H1 (cell line): Measurements from ENCODE around the gene SYN1. TPM values are rescaled to one million over a fixed set of nuclear protein-coding genes. Genes with fewer than 3 reads are reported as not detected.

ENCODE experiments used
- CTCF ChIA-PET: fragments of 300-600 bp; sonication (Branson Sonifier 250); formaldehyde crosslinking; loops from one replicate; lab custom pipeline; 2021; ENCODE audit not compliant: partially characterized antibody; lab: Charles Lee
- POLR2A ChIA-PET: fragments of 300-600 bp; sonication (Branson Sonifier 250); formaldehyde crosslinking; loops from one replicate; lab custom pipeline; 2021; ENCODE audit warnings: inconsistent platforms; ENCODE audit not compliant: partially characterized antibody; lab: Charles Lee
- DNase-seq, 2 experiments: peaks; one replicate each; pipeline versions ENCODE4 v3.0.0 to v3.0.0-alpha.2; 2010 to 2022; ENCODE audit warnings: low spot score in 2 of 2, low read depth in 1 of 2, mixed read lengths in 1 of 2
- FAIRE-seq: peaks from 2 replicates; lab custom pipeline; 2011; peaks lifted over from hg19 to GRCh38; lab: Jason Lieb, UNC
- H2AFZ ChIP-seq: 2 replicates; pipeline ENCODE4 v1.8.1; 2012; ENCODE audit warnings: low read length, inconsistent platforms
- H2AK5ac ChIP-seq: 2 replicates; pipeline ENCODE4 v1.6.1; 2013; ENCODE audit warnings: low read depth, low read length
- H2BK120ac ChIP-seq: replicated peaks from 2 replicates; pipeline ENCODE3; 2013; ENCODE audit warnings: low read depth, low read length, inconsistent platforms
- H2BK12ac ChIP-seq: 2 replicates; pipeline ENCODE4 v1.6.1; 2013; ENCODE audit warnings: low read depth, low read length
- H2BK15ac ChIP-seq: 2 replicates; pipeline ENCODE4 v1.6.1; 2013; ENCODE audit warnings: low read length
- H2BK20ac ChIP-seq: 2 replicates; pipeline ENCODE4 v1.6.1; 2013; ENCODE audit warnings: low read length
- H2BK5ac ChIP-seq: 2 replicates; pipeline ENCODE4 v1.6.1; 2013; ENCODE audit warnings: low read depth, low read length
- H3K14ac ChIP-seq: 2 replicates; pipeline ENCODE4 v1.6.1; 2013; ENCODE audit warnings: inconsistent platforms; ENCODE audit not compliant: insufficient read length
- H3K18ac ChIP-seq: 2 replicates; pipeline ENCODE4 v1.6.1; 2013; ENCODE audit warnings: low read length; ENCODE audit errors: extremely low read depth
- H3K23ac ChIP-seq: 2 replicates; pipeline ENCODE4 v1.6.1; 2013; ENCODE audit warnings: inconsistent platforms; ENCODE audit not compliant: insufficient read length
- H3K23me2 ChIP-seq: 2 replicates; pipeline ENCODE4 v1.6.1; 2013; ENCODE audit warnings: low read depth, low read length
- H3K27ac ChIP-seq: 2 replicates; pipeline ENCODE4 v1.6.1; 2011; ENCODE audit warnings: low read depth, low read length, inconsistent platforms
- H3K27me3 ChIP-seq, 4 experiments: replicated peaks in 1 of 4; 1 replicate in 1 of 4; 2 replicates in 3 of 4; pipeline versions ENCODE4 v1.6.1 to v1.8.1; 2011 to 2013; ENCODE audit warnings: low read length in 3 of 4, mild to moderate bottlenecking in 3 of 4, inconsistent platforms in 2 of 4, mixed read lengths in 2 of 4, moderate library complexity in 1 of 4; ENCODE audit not compliant: control insufficient read depth in 3 of 4, insufficient read depth in 3 of 4; ENCODE audit errors: extremely low read depth in 1 of 4
- H3K36me3 ChIP-seq, 4 experiments: 2 replicates each; pipeline versions ENCODE4 v1.6.1 to v1.8.1; 2011 to 2013; ENCODE audit warnings: mild to moderate bottlenecking in 4 of 4, low read length in 3 of 4, moderate library complexity in 2 of 4, control low read depth in 1 of 4, inconsistent platforms in 1 of 4; ENCODE audit not compliant: insufficient read depth in 4 of 4, control insufficient read depth in 2 of 4
- H3K4ac ChIP-seq: replicated peaks from 2 replicates; pipeline ENCODE3; 2013; ENCODE audit warnings: low read length, low read depth, mixed read lengths, inconsistent platforms; ENCODE audit not compliant: insufficient read length
- H3K4me1 ChIP-seq, 4 experiments: replicated peaks in 1 of 4; 1 replicate in 1 of 4; 2 replicates in 3 of 4; pipeline versions ENCODE4 v1.6.1 to v1.8.1; 2011 to 2013; ENCODE audit warnings: low read length in 3 of 4, inconsistent platforms in 2 of 4, mixed read lengths in 1 of 4; ENCODE audit not compliant: insufficient read depth in 4 of 4, control insufficient read depth in 3 of 4
- H3K4me2 ChIP-seq, 2 experiments: 2 replicates each; pipeline versions ENCODE4 v1.6.1 to v1.8.1; 2011 to 2013; ENCODE audit warnings: low read depth in 2 of 2, low read length in 2 of 2, control low read depth in 1 of 2, inconsistent platforms in 1 of 2, mild to moderate bottlenecking in 1 of 2; ENCODE audit not compliant: insufficient read depth in 1 of 2
- H3K4me3 ChIP-seq, 4 experiments: fragments of 200-600, 300-600 bp in 1 of 4; sonication (generic), shearing (Covaris generic), sonication (Bioruptor Twin) in 1 of 4; 2 replicates each; pipeline versions ENCODE4 v1.5.1 to v1.8.1; 2011 to 2016; ENCODE audit warnings: low read length in 4 of 4, low read depth in 3 of 4, control low read depth in 2 of 4, inconsistent platforms in 2 of 4, mild to moderate bottlenecking in 2 of 4, mixed read lengths in 1 of 4, moderate library complexity in 1 of 4; ENCODE audit not compliant: insufficient read depth in 2 of 4; ENCODE audit errors: extremely low read depth in 1 of 4
- H3K56ac ChIP-seq: replicated peaks from 2 replicates; pipeline ENCODE3; 2013; ENCODE audit warnings: low read depth, mild to moderate bottlenecking, mixed read lengths, low read length, inconsistent platforms; ENCODE audit not compliant: insufficient read length
- H3K79me1 ChIP-seq: 2 replicates; pipeline ENCODE4 v1.6.1; 2013; ENCODE audit warnings: low read depth, low read length, control low read depth
- H3K79me2 ChIP-seq, 2 experiments: 2 replicates each; pipeline versions ENCODE4 v1.6.1 to v1.8.1; 2012 to 2013; ENCODE audit warnings: low read length in 2 of 2, mild to moderate bottlenecking in 2 of 2, inconsistent platforms in 1 of 2; ENCODE audit not compliant: insufficient read depth in 2 of 2, control insufficient read depth in 1 of 2
- H3K9ac ChIP-seq, 4 experiments: replicated peaks in 1 of 4; 1 replicate in 1 of 4; 2 replicates in 3 of 4; pipeline versions ENCODE4 v1.6.1 to v1.8.1; 2011 to 2013; ENCODE audit warnings: low read depth in 3 of 4, low read length in 3 of 4, control low read depth in 2 of 4, mild to moderate bottlenecking in 2 of 4, moderate library complexity in 2 of 4, inconsistent platforms in 1 of 4; ENCODE audit errors: extremely low read depth in 1 of 4
- H3K9me3 ChIP-seq, 2 experiments: 2 replicates each; pipeline versions ENCODE4 v1.6.1 to v1.8.1; 2012 to 2013; ENCODE audit warnings: mild to moderate bottlenecking in 2 of 2, moderate library complexity in 2 of 2, control low read depth in 1 of 2, inconsistent platforms in 1 of 2, low read depth in 1 of 2, low read length in 1 of 2, mixed read lengths in 1 of 2; ENCODE audit not compliant: insufficient read depth in 2 of 2
- H4K20me1 ChIP-seq, 2 experiments: replicated peaks in 1 of 2; 2 replicates each; pipeline versions ENCODE3 to v1.8.1; 2011 to 2013; ENCODE audit warnings: inconsistent platforms in 2 of 2, low read length in 2 of 2, mild to moderate bottlenecking in 1 of 2; ENCODE audit not compliant: insufficient read depth in 2 of 2, control insufficient read depth in 1 of 2
- H4K5ac ChIP-seq: 2 replicates; pipeline ENCODE4 v1.6.1; 2013; ENCODE audit warnings: low read length, low read depth, mixed read lengths, inconsistent platforms; ENCODE audit not compliant: insufficient read length
- H4K8ac ChIP-seq: 2 replicates; pipeline ENCODE4 v1.8.0; 2013; ENCODE audit warnings: mild to moderate bottlenecking, moderate library complexity, low read length, inconsistent platforms; ENCODE audit not compliant: insufficient read depth; ENCODE audit errors: extremely low read depth
- H4K91ac ChIP-seq: replicated peaks from 2 replicates; pipeline ENCODE3; 2013; ENCODE audit warnings: low read length, mixed read lengths, inconsistent platforms; ENCODE audit not compliant: insufficient read length
- CHD2 ChIP-seq: IDR thresholded peaks from 2 replicates; pipeline ENCODE4 v1.6.1; 2012; ENCODE audit warnings: low read length, improper control_type of control experiment
- KDM5A ChIP-seq: fragments of 200-600 bp; IDR thresholded peaks from 2 replicates; pipeline ENCODE4 v1.7.1; 2012; ENCODE audit warnings: mild to moderate bottlenecking, low read length, inconsistent platforms, mixed read lengths
- MAFK ChIP-seq: IDR thresholded peaks from 2 replicates; pipeline ENCODE4 v1.6.1; 2012; ENCODE audit warnings: low read depth, mild to moderate bottlenecking, improper control_type of control experiment, low read length
- POLR2AphosphoS5 ChIP-seq: IDR thresholded peaks from 2 replicates; pipeline ENCODE4 v1.6.1; 2011; ENCODE audit warnings: low read depth, low read length
- RAD21 ChIP-seq, 2 experiments: IDR thresholded peaks in 1 of 2; conservative IDR thresholded peaks in 1 of 2; 2 replicates each; pipeline ENCODE4 v1.6.1; 2011; ENCODE audit warnings: low read depth in 2 of 2, low read length in 2 of 2, improper control_type of control experiment in 1 of 2, inconsistent platforms in 1 of 2, mild to moderate bottlenecking in 1 of 2, moderate library complexity in 1 of 2
- RFX5 ChIP-seq: IDR thresholded peaks from 2 replicates; pipeline ENCODE4 v1.6.1; 2011; ENCODE audit warnings: low read depth, low read length, improper control_type of control experiment, borderline replicate concordance
- SAP30 ChIP-seq: fragments of 300-600 bp; sonication (generic); IDR thresholded peaks from 2 replicates; pipeline ENCODE4 v1.7.1; 2012; ENCODE audit warnings: low read length, moderate library complexity, mild to moderate bottlenecking, inconsistent platforms; ENCODE audit not compliant: insufficient read depth, insufficient replicate concordance
- WGBS, 2 experiments: shearing (Covaris generic) in 1 of 2; methylation state at CpG; one replicate each; pipeline versions ENCODE4 v1.1.6 to v1.1.7; 2013 to 2015; ENCODE audit warnings: low lambda C conversion rate in 2 of 2, mixed read lengths in 2 of 2, inconsistent platforms in 1 of 2, low coverage in 1 of 2, missing lambda C conversion rate in 1 of 2; ENCODE audit not compliant: insufficient replicate concordance in 2 of 2, insufficient coverage in 1 of 2, insufficient read length in 1 of 2; ENCODE audit errors: extremely low coverage in 1 of 2, missing lambda C conversion rate in 1 of 2; 5-methylcytosine and 5-hydroxymethylcytosine counted together
- polyA plus RNA-seq, 7 experiments: library from polyadenylated mRNA; depleted of rRNA in 3 of 7; stranded (reverse) in 5 of 7; unstranded in 2 of 7; fragments of >200 nt in 5 of 7; fragments of 200-250 nt in 2 of 7; gene quantifications; 1 replicate in 5 of 7; 2 replicates in 1 of 7; 4 replicates in 1 of 7; pipeline versions ENCODE4 v1.2.1 to v1.2.3, GENCODE V29; 2011 to 2013; ENCODE audit warnings: missing spikeins in 2 of 7, mixed read lengths in 2 of 7
- total RNA-seq: library from RNA; stranded (reverse); fragmentation: NEBNext Ultra II Directional; extraction: Animal tissue kit (Norgen Biotek cat#: 25700); gene quantifications from 2 replicates; pipeline ENCODE4 v1.2.1, GENCODE V29; 2021
- TF ChIP-seq, protein P1 (sequence below): IDR thresholded peaks from 2 replicates; pipeline ENCODE4 v1.6.1; 2011; ENCODE audit warnings: low read length, improper control_type of control experiment
- TF ChIP-seq, protein P2 (sequence below): IDR thresholded peaks from 2 replicates; pipeline ENCODE4 v1.6.1; 2012; ENCODE audit warnings: inconsistent platforms

SYN1 gene
- total and polyA plus RNA-seq, 2 of the 8 experiments (the other 6 are each of a cell fraction or from before 2014, with no cell fraction given) = 2.1 to 14.1 TPM

DNA sequence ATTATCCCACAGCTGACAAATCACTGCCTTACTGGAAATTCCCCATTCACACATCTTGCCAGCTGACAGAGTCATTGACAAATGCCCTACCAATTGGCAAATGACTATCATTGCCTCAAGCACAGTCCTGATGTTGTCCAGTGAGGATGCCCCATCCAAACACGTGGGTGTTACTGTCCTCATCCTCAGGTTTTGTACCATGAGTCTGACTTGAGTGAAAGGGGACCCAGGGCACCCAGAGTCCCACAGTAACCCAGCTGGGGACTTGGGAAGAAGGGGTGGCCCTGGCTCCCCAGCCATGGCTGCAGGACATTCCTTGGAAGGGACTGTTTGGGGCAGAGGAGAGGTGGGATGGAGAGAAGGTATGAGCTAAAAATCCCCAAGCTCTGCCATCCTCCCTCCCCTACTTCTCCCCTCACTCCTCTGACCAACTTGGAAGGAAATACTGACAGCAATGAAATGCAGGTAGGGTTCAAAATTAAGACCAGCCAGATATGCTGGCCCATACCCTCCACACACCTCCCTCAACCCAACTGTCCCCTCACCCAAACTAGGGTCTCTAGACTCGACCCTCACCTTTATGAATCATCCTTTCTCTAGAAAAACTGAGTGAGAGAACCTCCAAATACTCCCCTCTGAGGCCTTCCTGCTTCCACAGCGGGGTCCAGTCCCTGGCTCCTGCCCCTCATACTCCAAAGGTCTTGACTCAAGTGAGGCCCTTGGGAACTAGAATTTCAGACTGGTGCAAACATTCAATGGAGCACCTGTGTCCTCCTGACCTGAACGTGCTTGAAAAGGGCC, 32.4 kb downstream of the SYN1 start:
- H3K23ac ChIP-seq = no peak overlapping the region
- H3K36me3 ChIP-seq = no peaks in the 10 kb centered on the region; a peak in 1 of 8 replicates
- H2AFZ ChIP-seq = no peak overlapping the region
- H3K14ac ChIP-seq = no peak overlapping the region
- H3K79me1 ChIP-seq = no peaks in the 10 kb centered on the region
- H3K4me3 ChIP-seq = no peak overlapping the region
- no peaks in the 10 kb centered on the region for H4K20me1 ChIP-seq
- H2BK120ac ChIP-seq = no peak overlapping the region
- no peak overlapping the region for H2BK15ac ChIP-seq
- ChIA-PET CTCF (interaction anchor here (0.7 kb wide), 1 partner anchor 19 kb away, joined by 3 read pairs; no protein-coding TSS in a partner anchor), POLR2A (no interaction called here)
- FAIRE-seq = no peak
- H4K8ac ChIP-seq = no peak overlapping the region
- H3K4ac ChIP-seq = no peak overlapping the region
- H2BK12ac ChIP-seq = no peak overlapping the region
- no peak for DNase-seq
- H3K18ac ChIP-seq = no peak overlapping the region
- no peak overlapping the region for H3K27ac ChIP-seq
- H2BK20ac ChIP-seq = no peak overlapping the region
- H2AK5ac ChIP-seq = no peak overlapping the region
- no peak overlapping the region for H4K5ac ChIP-seq
- WGBS, 2 experiments = 59% methylated on average over 3 of the region's 4 CpGs; no CpG with 5 or more reads in 1 of the 2 experiments
- H3K23me2 ChIP-seq = no peaks in the 10 kb centered on the region; the same call in 1 of the 2 replicates
- no peak overlapping the region for H3K56ac ChIP-seq
- H4K91ac ChIP-seq = no peak overlapping the region
- H3K4me2 ChIP-seq = no peak overlapping the region
- no peaks in the 10 kb centered on the region for H3K79me2 ChIP-seq
- H3K4me1 ChIP-seq = peaks cover 0 to 2% (median 0%) of the 10 kb centered on the region in 4 experiments; a peak in 2 of 7 replicates
- H2BK5ac ChIP-seq = no peak overlapping the region
- H3K9ac ChIP-seq = no peak overlapping the region
- TF ChIP-seq KDM5A (no peak), SAP30 (no peak), MAFK (no peak), POLR2AphosphoS5 (no peak), RFX5 (no peak), CHD2 (no peak), RAD21 (IDR thresholded peaks at IDR 0.05 in 1 of 2, conservative IDR thresholded peaks at IDR 0.05 in 1 of 2; ENCODE audit: low read depth in 2 of 2, low read length in 2 of 2) (no peak)
- TF ChIP-seq, protein P1, sequence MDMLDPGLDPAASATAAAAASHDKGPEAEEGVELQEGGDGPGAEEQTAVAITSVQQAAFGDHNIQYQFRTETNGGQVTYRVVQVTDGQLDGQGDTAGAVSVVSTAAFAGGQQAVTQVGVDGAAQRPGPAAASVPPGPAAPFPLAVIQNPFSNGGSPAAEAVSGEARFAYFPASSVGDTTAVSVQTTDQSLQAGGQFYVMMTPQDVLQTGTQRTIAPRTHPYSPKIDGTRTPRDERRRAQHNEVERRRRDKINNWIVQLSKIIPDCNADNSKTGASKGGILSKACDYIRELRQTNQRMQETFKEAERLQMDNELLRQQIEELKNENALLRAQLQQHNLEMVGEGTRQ = no peak
- TF ChIP-seq, protein P2, sequence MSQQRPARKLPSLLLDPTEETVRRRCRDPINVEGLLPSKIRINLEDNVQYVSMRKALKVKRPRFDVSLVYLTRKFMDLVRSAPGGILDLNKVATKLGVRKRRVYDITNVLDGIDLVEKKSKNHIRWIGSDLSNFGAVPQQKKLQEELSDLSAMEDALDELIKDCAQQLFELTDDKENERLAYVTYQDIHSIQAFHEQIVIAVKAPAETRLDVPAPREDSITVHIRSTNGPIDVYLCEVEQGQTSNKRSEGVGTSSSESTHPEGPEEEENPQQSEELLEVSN = no peak
- H3K27me3 ChIP-seq = no peaks in the 10 kb centered on the region
- no peaks in the 10 kb centered on the region for H3K9me3 ChIP-seq
